ENCODE results near the gene ANKRD9.
"Not testable (repeated sequence)": the region's sequence is repeated elsewhere in the genome, so short reads cannot be mapped to it uniquely, and the experiment has no call there.

ANKRD9 gene

DNA sequence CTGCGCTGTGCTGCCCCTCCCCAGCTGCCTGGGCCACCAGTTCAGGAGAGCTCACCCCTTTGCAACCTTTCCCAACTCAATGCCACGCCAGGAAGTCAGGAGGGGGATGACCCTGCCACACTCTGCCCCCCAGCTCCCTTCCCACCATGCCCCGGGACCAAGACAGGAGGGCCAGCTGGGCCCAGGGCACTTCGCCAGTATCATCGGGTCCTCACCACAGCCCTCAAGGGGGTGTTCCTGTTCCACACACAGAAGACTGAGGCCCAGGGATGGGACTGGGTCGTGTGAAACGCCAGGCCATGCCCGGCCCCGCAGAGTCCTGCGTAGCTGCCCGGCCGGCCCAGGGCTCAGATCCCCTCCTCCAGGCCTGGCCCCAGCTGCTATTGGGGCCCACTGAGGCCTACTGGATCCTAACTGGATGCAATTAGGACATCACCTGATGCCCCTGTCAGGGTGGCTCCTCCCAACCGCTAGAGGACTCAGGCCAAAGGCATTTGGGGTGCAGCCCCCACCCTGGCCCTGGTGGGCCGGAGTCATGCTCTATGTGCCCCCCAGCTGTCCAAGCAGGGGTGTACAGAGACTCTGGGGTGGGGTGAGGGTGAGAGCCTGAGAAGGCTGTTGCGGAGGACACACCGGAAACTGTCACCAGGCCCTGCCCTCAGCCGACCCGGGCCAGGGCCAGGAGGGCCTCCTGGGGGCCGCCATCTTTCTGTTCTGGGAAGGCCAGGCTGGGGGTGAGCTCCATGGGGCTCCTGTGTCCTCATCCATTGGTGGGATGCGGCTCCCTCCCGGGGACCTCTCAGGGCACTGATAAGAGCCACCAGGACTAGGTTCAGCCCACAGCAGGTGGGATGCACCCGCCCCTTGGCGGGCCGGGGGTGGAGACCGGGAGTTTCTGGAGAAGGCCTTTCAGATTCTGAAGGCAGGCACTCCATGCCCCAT, 29.3 kb upstream of the ANKRD9 start:
- DNase-seq (ENCODE audit: low read depth in 2 of 3, low spot score in 2 of 3): no peak

DNA sequence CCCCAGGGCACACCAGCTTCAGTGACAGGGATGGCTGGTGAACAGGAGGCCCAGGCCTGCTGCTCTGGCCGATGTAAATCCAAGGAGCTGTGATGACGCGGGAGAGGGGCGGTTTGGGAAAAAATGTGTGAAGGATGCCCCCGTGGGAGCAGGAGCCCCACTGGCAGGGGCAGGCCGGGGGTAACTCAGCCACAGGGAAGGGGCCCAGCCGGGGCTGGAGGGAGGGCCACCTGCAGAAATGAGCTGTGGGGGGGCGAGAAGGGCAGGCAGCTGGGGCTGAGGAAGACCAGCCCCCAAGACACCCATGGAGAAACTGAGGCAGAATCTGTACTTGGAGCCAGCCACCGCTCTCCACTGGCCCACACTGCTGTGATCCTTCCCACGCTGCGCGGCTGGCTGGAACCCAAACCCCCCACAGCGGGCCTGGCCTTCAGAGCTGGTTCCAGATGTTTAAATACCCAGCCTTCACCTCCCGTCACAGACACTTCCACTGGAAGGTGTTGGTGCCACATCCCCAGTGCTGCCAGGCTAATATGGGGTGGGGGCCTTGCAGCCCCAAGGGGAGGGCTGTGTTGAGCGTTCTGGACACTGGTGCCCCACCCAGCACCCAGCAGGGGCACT, 28.5 kb upstream of the ANKRD9 start:
- DNase-seq (ENCODE audit: low read depth in 2 of 3, low spot score in 2 of 3): no peak

DNA sequence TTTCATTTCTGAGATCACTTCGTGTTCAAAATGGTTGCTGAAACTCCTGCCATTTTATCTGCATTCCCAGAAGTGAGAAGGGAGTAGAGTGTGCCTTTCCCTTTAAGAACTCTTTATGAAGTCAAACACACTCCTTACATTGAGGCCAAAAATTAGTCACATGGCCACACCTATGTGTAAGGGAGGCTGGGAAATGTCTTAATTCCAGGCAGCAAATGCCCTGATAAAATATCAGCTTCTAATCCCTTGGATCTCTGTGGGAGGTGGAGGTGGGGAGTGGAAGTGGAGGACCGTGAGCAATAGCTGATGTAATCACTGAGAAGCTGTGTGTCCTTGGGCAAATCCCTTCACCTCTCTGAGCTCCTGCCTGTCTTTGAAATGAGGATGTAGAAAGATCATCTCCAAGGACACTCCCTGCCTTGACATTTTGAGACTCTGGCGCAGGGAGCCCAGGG, 22.7 kb upstream of the ANKRD9 start:
- DNase-seq (ENCODE audit: low read depth in 2 of 3, low spot score in 2 of 3): no peak

DNA sequence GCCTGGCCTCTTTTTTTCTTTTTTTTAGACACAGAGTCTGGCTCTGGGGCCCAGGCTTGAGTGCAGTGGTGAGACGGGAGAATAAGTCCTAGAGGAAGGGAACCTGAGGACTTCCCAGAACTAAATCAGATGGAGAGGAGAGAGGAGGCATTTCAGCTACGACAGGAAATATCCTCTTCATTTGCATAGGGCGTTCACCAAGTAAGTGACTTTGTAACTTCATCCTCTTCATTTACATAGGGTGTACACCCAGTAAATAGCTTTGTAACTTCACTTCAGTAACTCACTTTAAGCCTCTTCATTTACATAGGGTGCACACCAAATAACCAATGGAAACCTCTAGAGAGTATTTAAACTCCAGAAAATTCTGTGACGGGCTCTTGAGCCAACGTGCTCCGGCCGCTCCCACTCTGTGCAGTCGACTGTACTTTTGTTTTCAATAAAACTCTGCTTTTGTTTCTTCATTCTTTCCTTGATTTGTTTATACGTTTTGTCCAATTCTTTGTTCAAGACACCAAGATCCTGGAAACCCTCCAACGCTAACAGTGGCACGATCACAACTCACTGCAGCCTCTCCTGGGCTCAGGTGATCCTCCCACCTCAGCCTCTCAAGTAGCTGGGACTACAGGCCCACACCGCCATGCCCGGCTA, 21.4 kb upstream of the ANKRD9 start:
- DNase-seq (ENCODE audit: low read depth in 2 of 3, low spot score in 2 of 3): no peak

DNA sequence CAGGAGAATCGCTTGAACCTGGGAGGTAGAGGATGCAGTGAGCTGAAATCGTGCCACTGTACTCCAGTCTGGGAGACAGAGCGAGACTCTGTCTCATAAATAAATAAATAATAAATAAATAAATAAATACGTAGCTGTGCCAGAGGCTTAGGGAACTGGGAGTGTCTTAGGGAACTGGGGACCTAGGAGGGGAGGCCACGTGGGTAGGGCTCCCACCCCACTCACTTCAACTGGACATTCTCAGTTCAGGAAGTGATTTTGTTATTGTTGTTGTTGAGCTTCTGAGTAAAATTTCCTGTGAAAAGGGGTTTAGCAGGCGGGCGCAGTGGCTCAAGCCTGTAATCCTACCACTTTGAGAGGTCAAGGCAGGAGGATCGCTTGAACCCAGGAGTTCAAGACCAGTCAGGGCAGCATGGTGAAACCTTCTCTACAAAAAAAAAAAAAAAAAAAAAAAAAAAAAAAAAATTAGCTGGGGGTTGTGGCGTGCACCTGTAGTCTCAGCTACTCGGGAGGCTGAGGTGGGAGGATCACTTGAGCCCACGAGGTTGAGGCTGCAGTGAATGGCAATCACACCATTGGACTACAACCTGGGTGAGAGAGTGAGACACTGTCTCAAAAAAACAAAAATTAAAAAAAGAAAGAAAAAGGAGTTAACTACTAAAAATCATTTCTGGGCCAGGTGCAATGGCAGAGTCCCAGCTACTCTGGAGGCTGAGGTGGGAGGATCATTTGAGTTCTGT, 19.0 kb upstream of the ANKRD9 start:
- no peak for DNase-seq (ENCODE audit: low read depth in 2 of 3, low spot score in 2 of 3)

DNA sequence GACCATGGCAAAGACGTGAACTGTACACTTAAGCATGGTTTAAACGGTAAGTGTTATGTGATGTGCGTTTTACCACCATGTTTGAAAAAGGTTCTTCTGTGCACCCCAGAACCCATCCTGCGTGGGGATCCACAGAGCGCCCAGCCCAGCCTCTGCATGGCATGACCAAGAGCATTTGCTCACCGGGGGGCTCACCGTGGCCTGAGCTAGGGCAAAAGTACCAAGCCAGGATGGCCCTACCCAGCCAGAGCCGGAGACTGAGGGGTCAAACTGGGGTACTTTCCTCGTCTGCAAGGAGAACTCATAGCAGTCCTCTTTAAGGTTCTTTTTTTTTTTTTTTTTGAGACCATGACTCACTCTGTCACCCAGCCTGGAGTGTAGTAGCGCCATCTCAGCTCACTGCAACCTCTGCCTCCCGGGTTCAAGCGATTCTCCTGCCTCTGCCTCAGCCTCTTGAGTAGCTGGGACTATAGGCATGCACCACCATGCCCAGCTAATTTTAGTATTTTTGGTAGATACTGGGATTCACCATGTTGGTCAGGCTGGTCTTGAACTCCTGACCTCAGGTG, 16.4 kb upstream of the ANKRD9 start:
- DNase-seq (ENCODE audit: low read depth in 2 of 3, low spot score in 2 of 3): no peak

DNA sequence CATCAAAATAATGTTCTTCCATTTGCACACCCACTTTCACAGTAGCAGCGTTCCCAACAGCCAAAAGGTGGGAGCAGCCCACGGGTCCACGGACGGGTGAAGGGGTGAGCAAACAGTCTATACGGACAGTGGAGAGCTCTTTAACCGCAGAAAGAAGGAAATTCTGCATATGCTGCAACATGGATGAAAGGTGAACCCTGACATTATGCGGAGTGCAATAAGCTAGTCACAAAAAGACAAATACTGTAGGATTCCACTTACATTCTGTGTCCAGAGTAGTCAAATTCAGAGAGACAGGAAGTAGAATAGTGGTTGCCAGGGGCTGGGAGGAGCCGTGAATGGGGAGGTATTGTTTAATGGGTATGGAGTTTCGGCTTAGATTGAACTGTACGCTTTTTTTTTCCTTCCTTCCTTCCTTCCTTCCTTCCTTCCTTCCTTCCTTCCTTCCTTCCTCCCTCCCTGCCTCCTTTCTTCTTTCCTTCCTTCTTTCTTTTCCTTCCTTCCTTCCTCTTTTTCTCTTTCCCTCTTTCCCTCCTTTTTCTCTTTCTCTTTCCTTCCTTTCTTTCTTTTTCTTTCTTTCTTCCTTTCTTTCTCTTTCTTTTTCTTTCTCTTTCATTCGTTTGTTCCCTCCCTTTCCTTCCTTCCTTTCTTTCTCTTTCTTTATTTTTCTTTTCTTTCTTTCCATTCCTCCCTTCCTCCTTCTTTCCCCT, 15.8 kb upstream of the ANKRD9 start:
- no peak for DNase-seq (ENCODE audit: low read depth in 2 of 3, low spot score in 2 of 3)

DNA sequence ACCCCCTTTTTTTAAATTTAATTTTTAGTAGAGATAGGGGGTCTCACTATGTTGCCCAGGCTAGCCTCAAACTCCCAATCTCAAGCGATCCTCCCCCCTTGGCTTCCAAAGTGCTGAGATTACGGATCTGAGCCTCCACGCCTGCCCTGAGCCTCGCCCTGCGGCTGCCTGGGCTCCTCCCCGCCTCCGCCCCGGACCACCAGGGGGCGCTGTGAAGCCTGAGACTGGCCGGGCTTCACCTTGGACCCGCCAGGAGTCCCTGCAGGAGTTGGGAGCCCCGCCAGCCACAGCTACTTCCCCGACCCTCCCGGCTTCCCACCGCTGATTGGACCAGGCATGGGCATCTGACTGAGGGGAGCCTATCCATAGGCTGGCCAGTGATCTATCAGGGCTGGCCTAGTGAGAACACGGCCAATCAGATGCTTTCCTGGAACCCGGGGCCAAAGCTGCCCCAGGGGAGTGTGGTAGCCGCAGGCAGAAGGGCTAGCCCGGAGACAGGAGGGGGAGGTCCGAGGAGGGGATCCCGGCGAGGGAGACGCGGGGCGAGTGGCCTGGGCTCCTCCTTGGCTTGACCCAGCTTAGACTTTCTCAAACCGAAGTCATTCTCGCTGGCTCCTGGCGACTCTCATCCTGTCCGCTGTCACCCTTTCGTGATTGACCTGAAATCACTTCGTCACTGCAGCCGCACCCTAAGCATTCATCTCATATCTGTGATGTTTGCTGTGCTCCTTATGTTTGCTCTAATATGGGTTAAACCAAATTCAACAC, 15.1 kb upstream of the ANKRD9 start:
- DNase-seq (ENCODE audit: low read depth in 2 of 3, low spot score in 2 of 3): peak; percentile 93 to 99 (median 99)

DNA sequence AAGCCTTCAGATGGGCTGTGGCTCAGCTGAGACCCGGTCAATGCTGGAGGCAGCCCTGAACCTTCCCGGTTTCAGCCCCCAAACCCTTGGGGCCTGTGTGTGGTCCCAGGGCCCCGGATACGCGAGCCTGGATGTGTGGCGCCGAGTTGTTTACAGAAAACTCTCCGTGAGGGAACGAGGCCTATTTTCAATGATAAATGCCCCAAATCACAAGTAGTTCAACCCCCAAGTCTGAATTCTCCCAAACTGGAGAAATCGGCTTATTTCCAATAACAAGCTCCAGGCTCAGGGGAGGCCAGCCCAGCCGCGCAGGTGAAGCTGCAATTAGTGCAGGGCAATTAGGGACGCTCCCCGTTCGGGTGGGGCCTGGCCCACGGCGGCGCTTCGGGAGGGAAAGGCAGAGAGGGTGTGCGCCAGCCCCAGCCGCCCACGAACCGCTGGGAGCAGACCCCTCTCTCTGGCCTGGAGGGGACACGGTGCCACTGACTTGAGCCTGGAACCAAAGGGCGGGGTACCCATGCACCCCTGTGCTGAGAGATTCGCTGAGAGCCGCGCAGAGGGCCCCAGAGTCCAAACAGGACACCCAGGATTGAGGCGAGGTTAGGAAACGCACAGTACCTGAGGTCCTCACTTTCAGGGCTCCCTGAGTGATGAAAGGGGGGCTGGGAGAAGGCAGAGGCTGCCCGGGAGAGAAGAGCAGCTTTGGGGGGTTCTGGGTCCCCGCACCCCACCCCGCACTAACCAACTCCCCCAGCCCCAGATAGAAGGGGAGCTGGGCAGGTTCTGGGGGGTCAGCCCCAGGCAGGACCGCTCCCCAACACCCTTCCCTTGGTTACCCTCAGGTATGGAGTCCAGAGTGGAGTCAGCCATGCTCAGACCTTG, 14.2 kb upstream of the ANKRD9 start:
- no peak for DNase-seq (ENCODE audit: low read depth in 2 of 3, low spot score in 2 of 3)

DNA sequence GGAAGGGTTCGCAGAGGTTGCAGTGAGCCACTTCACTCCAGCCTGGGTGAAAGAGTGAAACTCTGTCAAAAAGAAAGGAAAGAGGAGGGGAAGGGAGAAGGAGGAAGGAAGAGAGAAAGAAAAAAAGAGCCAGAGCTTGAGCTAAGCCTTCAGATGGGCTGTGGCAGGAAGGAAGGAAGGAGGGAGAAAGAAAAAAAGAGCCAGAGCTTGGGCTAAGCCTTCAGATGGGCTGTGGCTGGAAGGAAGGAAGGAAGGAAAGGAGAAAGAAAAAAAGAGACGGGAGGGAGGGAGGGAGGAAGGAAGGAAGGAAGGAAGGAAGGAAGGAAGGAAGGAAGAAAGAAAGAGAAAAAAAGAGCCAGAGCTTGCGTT, 13.6 kb upstream of the ANKRD9 start:
- DNase-seq (ENCODE audit: low read depth in 2 of 3, low spot score in 2 of 3): no peak

DNA sequence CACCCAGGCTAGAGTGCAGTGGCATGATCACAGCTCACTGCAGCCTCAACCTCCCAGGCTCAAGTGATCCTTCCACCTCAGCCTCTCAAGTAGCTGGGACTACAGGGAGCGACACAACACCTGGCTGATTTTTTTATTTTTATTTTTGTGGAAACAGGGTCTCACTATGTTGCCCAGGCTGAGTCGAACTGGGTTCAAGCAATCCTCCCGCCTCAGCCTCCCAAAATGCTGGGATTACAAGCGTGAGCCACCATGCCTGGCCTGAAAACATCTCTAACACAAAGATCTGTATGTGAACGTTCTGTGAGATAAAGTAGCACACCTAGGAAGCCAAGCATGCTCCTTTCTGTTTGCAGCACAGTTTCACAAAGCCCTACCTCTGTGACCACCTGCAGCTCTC, 10.1 kb upstream of the ANKRD9 start:
- DNase-seq (ENCODE audit: low read depth in 2 of 3, low spot score in 2 of 3): not testable (repeated sequence)

DNA sequence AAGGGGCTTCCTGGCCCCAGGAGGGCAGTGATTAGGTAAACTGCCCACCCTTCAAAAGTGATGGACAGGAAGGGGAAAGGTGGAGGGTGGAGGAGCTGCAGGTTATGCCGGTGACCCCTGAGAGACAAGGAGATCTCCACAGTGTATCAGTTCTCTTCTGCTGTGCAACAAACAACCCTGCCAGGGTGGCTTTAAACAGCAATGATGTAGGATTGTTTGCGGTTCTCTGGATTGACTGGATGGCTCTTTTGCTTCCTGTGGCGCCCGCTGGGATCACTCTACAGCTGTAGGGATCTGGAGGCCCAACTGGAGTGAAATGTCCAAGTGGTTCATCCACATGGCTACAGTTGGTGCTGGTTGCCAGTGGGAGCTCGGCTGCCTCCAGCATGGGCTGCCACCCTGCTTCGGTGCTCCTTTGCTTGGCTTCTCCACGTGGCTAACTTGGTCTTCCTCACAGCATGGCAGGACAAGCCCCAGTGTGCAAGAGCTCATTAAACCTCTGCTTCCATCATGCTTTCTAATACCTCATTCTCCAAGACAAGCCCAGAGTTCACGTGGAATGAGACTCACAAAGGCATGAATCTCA, 8.6 kb upstream of the ANKRD9 start:
- no peak for DNase-seq (ENCODE audit: low read depth in 2 of 3, low spot score in 2 of 3)

DNA sequence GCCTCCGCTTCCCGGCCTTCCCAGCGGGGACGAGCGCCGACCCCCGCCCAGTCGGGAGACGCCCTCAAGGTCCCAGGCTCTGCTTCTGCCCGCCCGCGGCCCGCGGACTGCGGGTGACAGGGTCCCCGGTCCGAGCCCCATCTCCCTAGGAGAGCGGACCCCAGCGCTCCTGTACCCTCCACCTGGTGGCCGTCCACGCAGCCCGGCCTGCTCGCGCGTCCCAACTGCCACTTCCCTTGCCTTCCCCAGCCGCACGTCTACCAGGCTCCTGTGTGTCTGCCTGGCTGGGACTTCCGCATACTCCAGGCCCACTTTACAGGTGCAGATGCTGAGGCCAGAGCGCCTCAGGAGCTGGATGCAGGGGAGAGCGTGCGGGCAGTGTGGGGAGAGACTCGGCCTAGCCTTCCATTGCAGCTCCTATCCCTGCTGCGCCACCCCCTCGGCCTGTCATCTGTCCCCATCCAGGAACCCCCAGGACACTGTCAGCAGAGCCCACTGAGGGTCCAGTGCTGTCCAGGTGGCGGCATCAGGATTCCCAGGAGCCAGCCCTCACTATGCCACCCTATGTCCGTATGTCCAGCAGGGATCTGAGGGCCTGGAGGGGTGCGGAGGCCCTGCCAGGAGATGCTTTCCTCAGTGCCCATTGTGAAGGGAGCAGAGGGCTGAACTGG, 8.0 kb upstream of the ANKRD9 start:
- no peak for DNase-seq (ENCODE audit: low read depth in 2 of 3, low spot score in 2 of 3)

DNA sequence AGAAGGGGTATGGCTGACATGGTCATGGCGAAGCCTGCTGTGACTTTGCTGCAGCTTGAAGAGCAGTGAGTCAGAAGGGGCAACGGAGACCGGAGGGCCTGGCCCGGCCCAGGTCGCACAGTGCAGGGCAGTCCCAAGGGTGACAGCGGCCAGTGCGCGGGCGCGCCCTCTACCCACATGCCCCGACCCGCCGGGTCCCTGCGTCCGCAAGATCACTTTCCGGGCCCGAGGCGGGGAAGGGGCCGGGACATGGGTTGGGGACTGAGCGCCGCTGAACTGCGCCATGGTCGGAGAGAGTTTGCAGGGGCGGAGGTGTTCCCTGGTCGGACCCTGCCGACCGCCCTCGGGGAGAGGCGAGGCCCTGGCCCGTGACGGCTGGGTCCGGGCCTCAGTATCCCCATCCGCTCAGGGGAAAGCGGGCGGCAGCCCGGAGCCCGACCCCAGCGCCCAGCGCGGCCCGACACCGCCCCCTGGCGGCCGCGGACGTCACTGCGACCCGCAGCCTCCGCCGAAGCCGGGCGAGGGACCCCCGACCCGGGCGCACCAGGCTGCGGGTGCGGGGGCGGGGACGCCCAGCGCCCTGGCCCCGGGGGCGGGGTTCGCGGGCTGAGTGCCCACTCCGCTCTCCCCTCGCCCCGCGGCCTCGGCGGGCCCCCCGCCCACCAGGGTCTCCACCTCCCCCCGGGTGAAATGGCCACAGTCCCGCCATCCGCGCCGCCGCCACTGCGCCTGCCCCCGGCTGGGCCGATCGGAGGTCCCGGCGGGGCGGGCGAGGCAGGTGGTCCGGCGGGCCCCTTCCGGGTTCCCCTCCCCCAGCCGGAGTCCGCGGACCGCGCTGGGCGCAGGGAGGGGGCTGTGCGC, 7.2 kb upstream of the ANKRD9 start:
- DNase-seq (ENCODE audit: low read depth in 2 of 3, low spot score in 2 of 3): peak; percentile 28 to 61 (median 53)

DNA sequence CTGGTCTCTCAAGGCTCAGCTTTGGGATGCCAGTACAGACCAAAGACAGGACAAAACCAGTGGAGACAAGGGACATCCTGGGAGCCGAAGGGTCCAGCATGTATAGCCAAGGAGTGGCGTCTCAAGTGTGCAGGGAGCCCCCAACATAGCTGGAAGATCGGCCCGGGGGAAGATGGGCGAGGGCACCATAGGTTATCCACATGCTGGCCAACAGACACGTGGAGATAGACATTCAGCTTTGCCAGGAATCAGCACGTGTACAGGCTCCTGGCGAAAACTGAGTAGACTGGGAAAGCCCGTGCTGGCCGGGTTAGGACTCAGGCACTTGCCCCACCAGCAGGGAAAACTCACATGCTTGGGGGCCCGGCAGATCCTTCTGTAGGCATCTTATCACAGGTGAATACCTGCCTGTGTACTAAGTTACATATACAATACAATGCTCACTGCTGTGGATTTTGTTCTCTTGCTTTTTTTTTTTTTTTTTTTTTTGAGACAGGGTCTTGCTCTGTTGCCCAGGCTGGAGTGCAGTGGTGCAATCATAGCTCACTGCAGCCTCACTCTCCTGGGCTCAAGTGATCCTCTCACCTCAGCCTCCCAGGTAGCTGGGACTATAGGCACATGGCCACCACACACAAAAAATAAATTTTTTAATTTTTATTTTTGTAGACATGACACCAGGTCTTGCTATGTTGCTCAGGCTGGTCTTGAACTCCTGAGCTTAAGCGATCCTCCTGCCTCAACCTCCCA, 5.6 kb upstream of the ANKRD9 start:
- no peak for DNase-seq (ENCODE audit: low read depth in 2 of 3, low spot score in 2 of 3)

Measured in activated CD8-positive, alpha-beta memory T cell treated with anti-CD3 and anti-CD28 coated beads for 48 hours (primary cell).